Erythroblast (primary cell): ENCODE measurements around the gene SLC9A3.
"Not testable (repeated sequence)": the region's sequence is repeated elsewhere in the genome, so short reads cannot be mapped to it uniquely, and the experiment has no call there.

ENCODE experiments used
- GATA1 ChIP-seq: IDR thresholded peaks from 2 replicates; pipeline ENCODE4 v1.6.1; 2011; ENCODE audit warnings: low read depth, mild to moderate bottlenecking, control low read depth, low read length, moderate library complexity
- POLR2A ChIP-seq: IDR thresholded peaks from 2 replicates; pipeline ENCODE4 v1.6.1; 2011; ENCODE audit warnings: mild to moderate bottlenecking, low read length

- not testable (repeated sequence) for TF ChIP-seq POLR2A, GATA1
These were observed 37.7 kb downstream of the SLC9A3 start for GRCh38 chr5:486597-486996.
